GM21381 (cell line): ENCODE data around the gene RBM4.
A peak's percentile ranks its signal among the peaks of the same experiment; 100 is the strongest.
"Not testable (repeated sequence)": the region's sequence is repeated elsewhere in the genome, so short reads cannot be mapped to it uniquely, and the experiment has no call there.

Experiments used
- ATAC-seq: cut with Tn5 transposase; IDR thresholded peaks from one replicate; pipeline ENCODE4 v1.9.1; 2021; ENCODE audit warnings: mild to moderate bottlenecking, moderate library complexity; ENCODE audit not compliant: unreplicated experiment

Gene RBM4

GRCh38 chr11:66616379-66617154 lies 21.9 kb upstream of the RBM4 start, which contains the start of gene RBM14:
RBM14 (plus strand) TSS chr11:66616630; CDS start chr11:66616721, 91 bp downstream.
- ATAC-seq, result peak; percentile 87

GRCh38 chr11:66617155-66617834 lies 21.2 kb upstream of the RBM4 start:
- peak; percentile 14 for ATAC-seq

- ATAC-seq, result no peak
Observed at GRCh38 chr11:66619080-66619554, 19.4 kb upstream of the RBM4 start.

GRCh38 chr11:66624450-66624849 lies 14.1 kb upstream of the RBM4 start:
- ATAC-seq, result no peak

- ATAC-seq, result no peak
Observed at GRCh38 chr11:66625041-66625751, 13.3 kb upstream of the RBM4 start.

DNA sequence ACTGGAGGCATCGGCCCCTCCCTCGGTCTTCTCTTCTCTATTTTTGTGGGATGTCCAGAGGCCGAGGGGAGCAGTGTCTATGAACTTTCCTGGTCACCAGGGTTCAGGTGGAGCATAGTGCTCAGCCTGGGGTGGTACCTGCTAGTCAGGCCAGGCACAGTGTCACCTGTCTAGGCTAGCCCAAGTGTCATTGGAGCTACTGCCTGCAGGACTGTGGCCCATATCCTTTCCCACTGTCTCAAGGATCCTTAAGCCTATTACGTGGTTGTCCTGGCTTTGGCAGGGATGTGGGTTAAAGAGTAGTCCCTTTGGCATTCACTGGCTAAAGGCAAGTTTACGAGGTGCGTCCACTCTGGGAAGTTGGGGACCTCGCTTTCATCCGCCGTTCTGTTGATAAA lies 12.8 kb upstream of the RBM4 start:
- ATAC-seq, result no peak

DNA sequence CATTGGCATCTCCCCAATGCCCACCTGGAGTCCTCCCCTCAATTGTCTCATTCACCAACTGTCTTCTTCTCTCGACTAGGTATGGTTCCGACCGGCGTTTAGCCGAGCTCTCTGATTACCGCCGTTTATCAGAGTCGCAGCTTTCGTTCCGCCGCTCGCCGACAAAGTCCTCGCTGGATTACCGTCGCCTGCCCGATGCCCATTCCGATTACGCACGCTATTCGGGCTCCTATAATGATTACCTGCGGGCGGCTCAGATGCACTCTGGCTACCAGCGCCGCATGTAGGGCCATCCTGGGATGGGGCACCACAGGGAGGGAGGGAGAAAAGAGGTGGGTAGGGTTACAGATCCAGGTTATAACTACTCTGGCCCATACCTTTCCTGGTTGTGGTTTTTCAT lies 12.1 kb upstream of the RBM4 start:
- no peak for ATAC-seq

GRCh38 chr11:66626926-66627325 lies 11.6 kb upstream of the RBM4 start:
- no peak for ATAC-seq

- ATAC-seq, result no peak
Observed at GRCh38 chr11:66628061-66628603, 10.4 kb upstream of the RBM4 start.

- ATAC-seq, result no peak
Observed at GRCh38 chr11:66629356-66629755, 9.1 kb upstream of the RBM4 start.

- ATAC-seq, result no peak
Observed at GRCh38 chr11:66631883-66632282, 6.6 kb upstream of the RBM4 start.

GRCh38 chr11:66632952-66633351 lies 5.6 kb upstream of the RBM4 start:
- ATAC-seq, result no peak

- no peak for ATAC-seq
Observed at GRCh38 chr11:66636411-66636810, 2.1 kb upstream of the RBM4 start.

DNA sequence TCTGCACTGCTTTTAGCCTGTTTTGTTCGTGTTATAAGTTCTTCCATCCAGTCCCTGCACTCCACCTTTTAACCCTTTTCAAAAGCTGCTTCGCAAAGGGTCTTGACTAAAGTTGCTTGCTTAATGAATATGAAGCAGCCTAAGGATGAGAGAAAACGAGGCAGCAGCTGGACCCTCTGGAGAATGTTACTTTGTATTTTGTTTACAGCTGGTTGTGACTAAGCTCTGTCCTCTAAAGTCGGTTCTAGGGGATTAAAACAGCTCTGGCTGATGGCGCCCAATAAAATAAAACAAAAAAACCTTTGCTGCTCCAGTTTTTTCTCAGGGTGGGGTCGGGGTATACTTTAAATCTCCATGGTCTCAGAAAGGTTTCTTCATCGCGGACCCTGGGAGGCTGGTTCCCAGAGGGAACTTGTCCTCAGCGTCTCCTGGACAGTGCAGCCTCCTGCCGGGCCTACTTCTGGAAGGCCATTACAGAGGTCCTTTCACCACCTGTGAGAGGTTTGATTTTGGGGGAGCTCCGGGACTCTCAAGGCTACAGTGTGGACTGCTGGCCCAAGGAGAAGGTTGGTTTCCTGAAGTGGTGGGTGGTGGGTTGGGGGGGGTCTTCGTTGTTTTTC lies 836 bp upstream of the RBM4 start:
- no peak for ATAC-seq

- no peak for ATAC-seq
Observed at GRCh38 chr11:66639066-66639813, 737 bp downstream of the RBM4 start.

GRCh38 chr11:66639814-66640340 lies 1.4 kb downstream of the RBM4 start:
- not testable (repeated sequence) for ATAC-seq

DNA sequence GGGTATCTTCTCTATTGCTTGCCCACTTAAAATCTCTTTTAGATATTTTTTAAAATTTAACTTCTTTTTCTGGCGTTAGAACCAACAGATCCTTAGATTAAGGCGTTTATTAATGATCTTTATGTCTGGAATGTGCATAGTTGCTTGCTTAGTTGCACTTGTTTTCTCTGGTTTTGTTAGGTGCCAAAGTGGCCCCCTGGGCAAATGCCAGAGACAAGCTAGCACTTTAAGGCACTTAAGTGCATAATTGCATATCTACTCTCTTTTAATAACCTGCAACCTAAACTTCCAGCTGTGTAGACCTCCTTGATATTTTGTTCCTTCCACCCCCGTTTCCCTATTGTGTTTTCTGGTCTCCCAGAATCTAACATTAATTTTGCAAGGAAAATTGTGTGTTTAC lies 3.3 kb downstream of the RBM4 start:
- no peak for ATAC-seq

DNA sequence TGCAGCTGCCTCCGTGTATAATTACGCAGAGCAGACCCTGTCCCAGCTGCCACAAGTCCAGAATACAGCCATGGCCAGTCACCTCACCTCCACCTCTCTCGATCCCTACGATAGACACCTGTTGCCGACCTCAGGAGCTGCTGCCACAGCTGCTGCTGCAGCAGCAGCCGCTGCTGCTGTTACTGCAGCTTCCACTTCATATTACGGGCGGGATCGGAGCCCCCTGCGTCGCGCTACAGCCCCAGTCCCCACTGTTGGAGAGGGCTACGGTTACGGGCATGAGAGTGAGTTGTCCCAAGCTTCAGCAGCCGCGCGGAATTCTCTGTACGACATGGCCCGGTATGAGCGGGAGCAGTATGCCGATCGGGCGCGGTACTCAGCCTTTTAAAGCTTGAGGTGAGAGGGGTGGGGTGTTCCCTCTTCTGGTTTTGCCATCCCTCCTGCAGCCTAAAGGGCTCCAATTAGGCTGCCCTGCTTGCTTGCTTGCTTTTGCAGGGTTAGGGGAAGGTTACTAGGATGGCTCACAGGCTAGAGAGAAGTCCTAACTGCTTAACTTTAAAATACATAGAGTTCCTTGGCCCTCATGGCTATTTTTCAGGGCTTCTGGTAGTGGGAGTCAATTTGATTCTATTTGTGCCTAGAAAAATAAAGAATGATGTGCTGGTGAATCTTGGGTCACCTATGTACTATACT lies 5.4 kb downstream of the RBM4 start:
- no peak for ATAC-seq

- no peak for ATAC-seq
Observed at GRCh38 chr11:66646828-66647227, 8.3 kb downstream of the RBM4 start.
